Body of pancreas (tissue), 4 donors: Measurements from ENCODE around the gene DLGAP1.

Source experiments
- CTCF ChIP-seq, 7 experiments: fragments of 450-650 bp in 4 of 7; fragments of 200-600 bp in 3 of 7; sonication (generic) in 3 of 7; IDR thresholded peaks; one replicate each; pipeline ENCODE4 v1.5.1; 2016 to 2019; ENCODE audit warnings: antibody characterized with exemption in 7 of 7
- POLR2A ChIP-seq, 3 donors: fragments of 450-650 bp; IDR thresholded peaks; one replicate each; pipeline ENCODE4 v1.6.1; 2016; ENCODE audit warnings: antibody characterized with exemption in 3 of 3, mild to moderate bottlenecking in 2 of 3

- TF ChIP-seq CTCF (IDR thresholded peaks at IDR 0.05): no peak
- no peak for TF ChIP-seq POLR2A (IDR thresholded peaks at IDR 0.05)
These were observed 844.9 kb downstream of the DLGAP1 start for GRCh38 chr18:3610188-3610708.
